ENCODE results near the gene STAMBP.

The STAMBP gene

DNA sequence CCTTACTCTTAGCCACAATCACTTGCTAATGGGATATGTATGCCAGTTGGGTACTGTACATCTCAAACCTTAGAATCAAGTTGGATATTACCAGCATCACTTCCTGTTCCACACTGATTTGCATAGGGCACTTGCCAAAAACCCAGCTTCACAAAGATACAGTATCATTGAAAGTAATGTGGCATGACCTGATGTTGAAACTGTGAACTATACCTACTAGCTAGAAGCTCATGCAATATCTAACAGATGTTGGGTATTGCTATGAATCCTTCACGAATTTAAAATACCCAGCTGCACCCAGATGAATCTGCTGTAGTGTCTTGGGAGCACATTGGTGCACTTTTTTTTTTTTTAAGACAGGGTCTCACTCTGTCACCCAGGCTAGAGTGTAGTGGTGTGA, 6.5 kb upstream of the STAMBP start:
- Histone ChIP-seq H3K9ac (ENCODE audit: low read depth in 1 of 2, low read length in 2 of 2) (no peak overlapping the region), H3K27ac (ENCODE audit: low read depth in 2 of 2, low read length in 2 of 2) (no peak overlapping the region), H3K4me1 (ENCODE audit: control insufficient read depth in 2 of 2, insufficient read depth in 2 of 2, low read length in 2 of 2) (no peaks in the 10 kb centered on the region), H3K36me3 (ENCODE audit: control insufficient read depth in 2 of 2, insufficient read depth in 2 of 2, low read length in 2 of 2) (no peaks in the 10 kb centered on the region), H3K27me3 (ENCODE audit: control insufficient read depth in 2 of 2, insufficient read depth in 2 of 2, low read length in 2 of 2) (no peaks in the 10 kb centered on the region), H3K4me3 (ENCODE audit: low read length in 2 of 2) (no peak overlapping the region), H3K9me3 (ENCODE audit: control insufficient read depth in 2 of 2, low read length in 2 of 2) (no peaks in the 10 kb centered on the region)

DNA sequence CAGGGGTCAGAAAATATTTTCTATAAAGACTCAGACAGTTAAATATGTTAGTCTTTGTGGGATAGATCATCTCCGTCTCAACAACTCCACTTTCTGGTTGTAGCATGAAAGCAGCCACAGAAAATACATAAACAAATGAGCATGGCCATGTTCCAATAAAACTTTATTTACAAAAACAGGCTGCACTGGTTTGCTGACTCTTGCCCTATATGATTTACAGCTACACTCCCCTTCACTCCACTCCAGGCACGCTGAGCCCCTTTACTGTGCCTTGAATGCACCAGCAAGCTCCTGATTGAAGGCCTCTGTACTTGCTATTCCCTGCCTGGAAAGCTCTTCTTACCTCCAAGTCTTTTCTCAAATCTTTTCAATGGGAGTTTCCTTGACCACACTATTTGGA, 5.8 kb upstream of the STAMBP start:
- Histone ChIP-seq H3K36me3 (ENCODE audit: control insufficient read depth in 2 of 2, insufficient read depth in 2 of 2, low read length in 2 of 2) (no peaks in the 10 kb centered on the region), H3K27me3 (ENCODE audit: control insufficient read depth in 2 of 2, insufficient read depth in 2 of 2, low read length in 2 of 2) (no peaks in the 10 kb centered on the region), H3K4me1 (ENCODE audit: control insufficient read depth in 2 of 2, insufficient read depth in 2 of 2, low read length in 2 of 2) (peaks cover 0 to under 1% of the 10 kb centered on the region in 2 donors), H3K27ac (ENCODE audit: low read depth in 2 of 2, low read length in 2 of 2) (no peak overlapping the region), H3K4me3 (ENCODE audit: low read length in 2 of 2) (no peak overlapping the region), H3K9ac (ENCODE audit: low read depth in 1 of 2, low read length in 2 of 2) (no peak overlapping the region), H3K9me3 (ENCODE audit: control insufficient read depth in 2 of 2, low read length in 2 of 2) (no peaks in the 10 kb centered on the region)

DNA sequence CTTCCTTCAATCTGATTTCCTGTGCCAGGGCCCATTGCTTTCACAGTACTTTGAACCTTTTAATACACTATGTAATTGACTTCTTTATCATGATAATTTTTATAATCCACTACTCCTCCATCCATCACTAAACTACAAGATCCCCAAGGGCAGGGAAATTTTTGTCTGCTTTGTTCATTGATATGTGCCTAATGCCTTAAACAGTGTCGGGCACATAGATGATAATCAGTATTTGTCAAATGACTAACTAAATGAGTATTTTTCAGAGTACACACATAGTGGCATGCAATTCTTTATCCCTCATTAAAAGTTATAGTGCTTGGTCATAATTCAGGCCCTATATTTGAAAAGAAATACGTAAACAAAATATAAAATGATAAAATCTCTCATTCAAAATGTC, 5.3 kb upstream of the STAMBP start:
- H3K9me3 ChIP-seq (ENCODE audit: control insufficient read depth in 2 of 2, low read length in 2 of 2) = no peaks in the 10 kb centered on the region
- H3K9ac ChIP-seq (ENCODE audit: low read depth in 1 of 2, low read length in 2 of 2) = no peak overlapping the region

DNA sequence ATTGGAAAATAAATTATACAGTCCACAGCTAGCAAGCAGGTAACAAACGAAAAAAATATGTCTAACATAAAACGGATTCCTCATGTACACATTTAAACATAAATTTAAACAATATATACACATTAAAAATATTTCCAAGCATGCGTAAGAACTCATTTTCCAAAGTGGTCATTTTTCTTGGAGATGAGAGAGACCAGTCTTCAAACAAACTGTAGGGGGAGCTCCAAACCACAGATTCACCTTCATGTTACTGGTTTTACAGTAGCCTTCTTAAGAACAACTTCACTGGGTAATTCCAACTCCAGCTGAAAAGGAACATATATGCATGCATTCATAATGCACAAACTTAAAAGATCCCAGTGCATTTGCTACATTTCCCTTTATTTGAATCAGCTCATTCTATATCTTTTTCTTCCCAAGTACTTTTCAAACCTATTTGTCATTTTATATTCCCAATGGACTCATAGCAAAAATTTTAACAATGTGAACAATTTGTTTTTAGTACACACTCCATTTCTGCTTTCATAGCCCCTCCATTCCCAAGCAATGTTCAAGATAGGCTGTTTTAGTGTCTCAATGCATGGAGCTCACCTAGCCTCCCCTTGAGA, 4.7 kb upstream of the STAMBP start:
- H3K4me3 ChIP-seq (ENCODE audit: low read length in 2 of 2) = no peak overlapping the region
- H3K9me3 ChIP-seq (ENCODE audit: control insufficient read depth in 2 of 2, low read length in 2 of 2) = no peaks in the 10 kb centered on the region
- no peak overlapping the region for H3K27ac ChIP-seq (ENCODE audit: low read depth in 2 of 2, low read length in 2 of 2)
- H3K36me3 ChIP-seq (ENCODE audit: control insufficient read depth in 2 of 2, insufficient read depth in 2 of 2, low read length in 2 of 2) = no peaks in the 10 kb centered on the region
- H3K4me1 ChIP-seq (ENCODE audit: control insufficient read depth in 2 of 2, insufficient read depth in 2 of 2, low read length in 2 of 2) = peaks cover 3 to 4% of the 10 kb centered on the region in 2 donors
- H3K9ac ChIP-seq (ENCODE audit: low read depth in 1 of 2, low read length in 2 of 2) = no peak overlapping the region
- H3K27me3 ChIP-seq (ENCODE audit: control insufficient read depth in 2 of 2, insufficient read depth in 2 of 2, low read length in 2 of 2) = no peaks in the 10 kb centered on the region

More for the DNA sequence above, 5.3 kb upstream of the STAMBP start:
- Histone ChIP-seq H3K27me3 (ENCODE audit: control insufficient read depth in 2 of 2, insufficient read depth in 2 of 2, low read length in 2 of 2) (no peaks in the 10 kb centered on the region), H3K4me1 (ENCODE audit: control insufficient read depth in 2 of 2, insufficient read depth in 2 of 2, low read length in 2 of 2) (peaks cover 3% of the 10 kb centered on the region in 2 donors), H3K27ac (ENCODE audit: low read depth in 2 of 2, low read length in 2 of 2) (no peak overlapping the region), H3K36me3 (ENCODE audit: control insufficient read depth in 2 of 2, insufficient read depth in 2 of 2, low read length in 2 of 2) (no peaks in the 10 kb centered on the region), H3K4me3 (ENCODE audit: low read length in 2 of 2) (no peak overlapping the region)

DNA sequence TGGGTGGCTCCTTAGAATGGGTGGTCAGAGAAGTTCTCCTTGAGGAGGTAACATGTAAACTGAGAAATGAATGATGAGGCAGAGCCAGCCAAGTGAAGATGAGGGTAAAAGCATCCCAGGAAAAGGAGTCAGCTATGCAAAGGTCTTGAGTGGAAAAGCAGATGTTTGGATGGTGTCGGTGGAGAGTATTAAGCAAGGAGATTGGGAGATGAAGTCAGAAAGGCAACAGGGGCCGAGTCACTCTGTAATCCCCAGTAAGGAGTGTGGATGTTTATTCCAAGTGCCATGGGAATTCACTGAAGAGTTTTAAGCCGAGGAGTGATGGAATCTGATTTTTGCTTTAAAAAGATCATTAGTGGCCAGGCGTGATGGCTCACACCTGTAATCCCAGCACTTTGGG, 3.4 kb upstream of the STAMBP start:
- Histone ChIP-seq H3K4me3 (ENCODE audit: low read length in 2 of 2) (no peak overlapping the region), H3K9ac (ENCODE audit: low read depth in 1 of 2, low read length in 2 of 2) (no peak overlapping the region), H3K27me3 (ENCODE audit: control insufficient read depth in 2 of 2, insufficient read depth in 2 of 2, low read length in 2 of 2) (no peaks in the 10 kb centered on the region), H3K4me1 (ENCODE audit: control insufficient read depth in 2 of 2, insufficient read depth in 2 of 2, low read length in 2 of 2) (peaks cover 8 to 11% of the 10 kb centered on the region in 2 donors), H3K9me3 (ENCODE audit: control insufficient read depth in 2 of 2, low read length in 2 of 2) (no peaks in the 10 kb centered on the region), H3K27ac (ENCODE audit: low read depth in 2 of 2, low read length in 2 of 2) (no peak overlapping the region), H3K36me3 (ENCODE audit: control insufficient read depth in 2 of 2, insufficient read depth in 2 of 2, low read length in 2 of 2) (no peaks in the 10 kb centered on the region)

DNA sequence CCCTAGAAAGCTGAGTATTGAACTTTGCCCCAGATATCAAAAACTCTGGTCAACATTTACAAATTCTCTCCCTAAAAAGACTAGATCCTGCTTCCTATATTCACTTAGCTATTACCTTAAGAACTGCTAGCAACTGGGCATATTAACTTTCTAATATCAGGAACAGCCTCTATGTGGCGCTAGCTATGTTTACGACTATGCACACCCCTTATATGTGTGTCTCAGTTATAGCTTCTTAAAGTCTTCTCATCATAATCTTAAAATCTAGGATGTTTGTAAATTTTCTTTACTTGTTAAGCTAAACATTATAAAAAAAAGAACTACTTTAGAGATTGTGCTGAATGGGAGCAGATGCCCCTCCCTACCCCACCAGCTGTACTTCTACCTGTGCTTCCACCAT, 1.7 kb upstream of the STAMBP start:
- Histone ChIP-seq H3K27ac (ENCODE audit: low read depth in 2 of 2, low read length in 2 of 2) (no peak overlapping the region), H3K4me1 (ENCODE audit: control insufficient read depth in 2 of 2, insufficient read depth in 2 of 2, low read length in 2 of 2) (peaks cover 8 to 11% of the 10 kb centered on the region in 2 donors), H3K36me3 (ENCODE audit: control insufficient read depth in 2 of 2, insufficient read depth in 2 of 2, low read length in 2 of 2) (peaks cover 3% of the 10 kb centered on the region in 2 donors), H3K27me3 (ENCODE audit: control insufficient read depth in 2 of 2, insufficient read depth in 2 of 2, low read length in 2 of 2) (no peaks in the 10 kb centered on the region), H3K4me3 (ENCODE audit: low read length in 2 of 2) (no peak overlapping the region), H3K9me3 (ENCODE audit: control insufficient read depth in 2 of 2, low read length in 2 of 2) (no peaks in the 10 kb centered on the region), H3K9ac (ENCODE audit: low read depth in 1 of 2, low read length in 2 of 2) (no peak overlapping the region)

DNA sequence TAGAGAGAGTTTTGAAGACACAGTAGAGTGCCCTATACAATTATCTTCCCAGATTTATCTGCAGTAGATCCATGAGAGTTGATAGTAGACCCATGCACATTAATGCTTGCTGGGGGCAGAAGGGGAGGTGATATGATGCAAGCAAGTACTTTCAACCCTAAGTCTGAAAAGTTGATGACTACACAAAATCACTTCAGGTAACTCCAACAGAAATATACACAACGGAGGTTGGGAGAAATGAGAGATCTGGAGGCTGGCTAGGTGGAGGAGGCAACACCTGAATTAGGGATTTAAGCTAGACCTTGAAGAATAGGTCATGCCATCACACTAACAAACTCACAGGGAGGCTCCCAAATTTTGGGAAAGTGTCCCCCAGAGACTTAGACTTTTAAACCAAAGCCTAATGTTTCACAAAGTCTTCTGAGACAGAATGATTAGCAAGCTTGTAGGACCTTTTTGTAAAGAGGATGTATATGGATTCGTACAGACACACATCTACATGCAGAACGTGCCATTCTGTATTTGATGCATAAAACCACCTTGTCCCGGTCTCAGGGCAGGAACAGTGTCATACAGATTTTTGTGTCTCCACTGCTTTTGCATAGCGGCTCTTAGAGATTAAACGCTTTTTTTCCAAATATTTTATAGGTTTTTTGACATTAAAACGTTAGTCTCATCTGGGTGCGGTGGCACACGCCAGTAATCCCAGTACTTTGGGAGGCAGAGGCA, 937 bp upstream of the STAMBP start:
- H3K4me1 ChIP-seq (ENCODE audit: control insufficient read depth in 2 of 2, insufficient read depth in 2 of 2, low read length in 2 of 2) = peaks cover 8 to 11% of the 10 kb centered on the region in 2 donors
- no peaks in the 10 kb centered on the region for H3K27me3 ChIP-seq (ENCODE audit: control insufficient read depth in 2 of 2, insufficient read depth in 2 of 2, low read length in 2 of 2)
- no peak overlapping the region for H3K9ac ChIP-seq (ENCODE audit: low read depth in 1 of 2, low read length in 2 of 2)
- H3K9me3 ChIP-seq (ENCODE audit: control insufficient read depth in 2 of 2, low read length in 2 of 2) = no peaks in the 10 kb centered on the region
- H3K36me3 ChIP-seq (ENCODE audit: control insufficient read depth in 2 of 2, insufficient read depth in 2 of 2, low read length in 2 of 2) = peaks cover 4 to 8% of the 10 kb centered on the region in 2 donors
- peak overlapping the region; percentile 96 for H3K4me3 ChIP-seq (ENCODE audit: low read length in 2 of 2)
- H3K27ac ChIP-seq (ENCODE audit: low read depth in 2 of 2, low read length in 2 of 2) = no peak overlapping the region

DNA sequence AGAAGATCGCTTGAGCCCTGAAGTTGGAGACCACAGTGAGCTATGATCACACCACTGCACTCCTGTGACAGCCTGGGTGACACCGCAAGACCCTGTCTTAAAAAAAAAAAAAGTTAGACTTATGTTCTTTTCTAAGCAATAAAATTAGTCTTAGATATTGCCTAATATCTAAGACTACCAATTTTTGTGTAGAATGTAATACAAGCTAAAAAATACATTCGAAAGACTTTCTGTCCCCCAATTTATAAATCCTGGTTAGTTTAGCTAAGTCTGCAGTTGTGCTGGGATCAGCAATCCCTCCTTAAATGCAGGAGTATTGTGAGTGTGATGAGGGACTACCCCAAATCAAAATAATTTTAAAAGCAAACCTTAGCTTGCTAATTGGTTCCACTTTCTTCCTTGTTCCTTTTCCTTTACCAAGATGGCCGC, 358 bp upstream of the STAMBP start:
- peak overlapping the region; percentile 96 for H3K4me3 ChIP-seq (ENCODE audit: low read length in 2 of 2)
- no peaks in the 10 kb centered on the region for H3K27me3 ChIP-seq (ENCODE audit: control insufficient read depth in 2 of 2, insufficient read depth in 2 of 2, low read length in 2 of 2)
- peak overlapping the region; percentile 17 to 88 for H3K27ac ChIP-seq (ENCODE audit: low read depth in 2 of 2, low read length in 2 of 2)
- H3K4me1 ChIP-seq (ENCODE audit: control insufficient read depth in 2 of 2, insufficient read depth in 2 of 2, low read length in 2 of 2) = peaks cover 8 to 11% of the 10 kb centered on the region in 2 donors
- no peaks in the 10 kb centered on the region for H3K9me3 ChIP-seq (ENCODE audit: control insufficient read depth in 2 of 2, low read length in 2 of 2)
- H3K9ac ChIP-seq (ENCODE audit: low read depth in 1 of 2, low read length in 2 of 2) = peak overlapping the region in 1 of 2 donors; percentile 94
- peaks cover 9 to 11% of the 10 kb centered on the region in 2 donors for H3K36me3 ChIP-seq (ENCODE audit: control insufficient read depth in 2 of 2, insufficient read depth in 2 of 2, low read length in 2 of 2)

DNA sequence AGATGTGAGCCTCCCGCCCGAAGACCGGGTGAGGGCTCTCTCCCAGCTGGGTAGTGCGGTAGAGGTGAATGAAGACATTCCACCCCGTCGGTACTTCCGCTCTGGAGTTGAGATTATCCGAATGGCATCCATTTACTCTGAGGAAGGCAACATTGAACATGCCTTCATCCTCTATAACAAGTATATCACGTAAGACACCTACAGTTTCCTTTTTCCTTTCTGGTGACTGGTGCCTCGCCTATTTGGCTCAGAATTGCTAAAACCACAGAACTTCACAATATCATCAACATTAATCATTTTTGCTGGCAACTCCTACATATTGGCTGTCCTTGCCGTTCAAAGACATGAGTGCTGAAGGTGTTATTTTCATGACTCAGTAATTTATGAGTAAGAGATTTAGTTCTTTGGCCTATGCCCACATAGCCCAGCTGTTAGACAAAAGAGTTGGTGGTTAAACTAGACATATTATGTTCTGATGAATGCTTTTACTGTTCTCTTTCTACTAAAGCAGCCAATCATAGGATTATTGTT, 2.2 kb downstream of the STAMBP start:
- H3K27me3 ChIP-seq (ENCODE audit: control insufficient read depth in 2 of 2, insufficient read depth in 2 of 2, low read length in 2 of 2) = no peaks in the 10 kb centered on the region
- peaks cover 18 to 20% of the 10 kb centered on the region in 2 donors for H3K36me3 ChIP-seq (ENCODE audit: control insufficient read depth in 2 of 2, insufficient read depth in 2 of 2, low read length in 2 of 2)
- H3K27ac ChIP-seq (ENCODE audit: low read depth in 2 of 2, low read length in 2 of 2) = no peak overlapping the region
- H3K4me3 ChIP-seq (ENCODE audit: low read length in 2 of 2) = no peak overlapping the region
- H3K4me1 ChIP-seq (ENCODE audit: control insufficient read depth in 2 of 2, insufficient read depth in 2 of 2, low read length in 2 of 2) = peaks cover 8 to 11% of the 10 kb centered on the region in 2 donors
- no peak overlapping the region for H3K9ac ChIP-seq (ENCODE audit: low read depth in 1 of 2, low read length in 2 of 2)
- no peaks in the 10 kb centered on the region for H3K9me3 ChIP-seq (ENCODE audit: control insufficient read depth in 2 of 2, low read length in 2 of 2)

DNA sequence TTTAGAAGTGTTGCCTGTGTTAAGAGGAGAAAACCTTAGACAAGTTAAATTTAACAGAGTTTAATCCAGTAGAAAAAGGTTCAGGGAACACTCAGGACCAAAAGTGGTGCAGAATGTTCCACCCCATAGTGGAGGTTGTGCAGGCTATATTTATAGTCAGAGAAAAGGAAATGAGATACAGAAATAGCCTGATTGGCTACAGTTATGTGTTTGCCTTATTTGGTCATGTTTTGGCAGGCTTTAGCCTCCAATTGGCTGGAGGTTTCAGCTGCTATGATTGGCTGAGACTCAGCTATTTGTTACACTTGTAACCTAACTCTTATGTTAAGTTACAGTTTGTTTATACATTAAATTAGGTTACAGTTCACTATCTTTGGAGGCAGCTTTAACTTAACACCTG, 4.2 kb downstream of the STAMBP start:
- Histone ChIP-seq H3K27me3 (ENCODE audit: control insufficient read depth in 2 of 2, insufficient read depth in 2 of 2, low read length in 2 of 2) (no peaks in the 10 kb centered on the region), H3K9me3 (ENCODE audit: control insufficient read depth in 2 of 2, low read length in 2 of 2) (no peaks in the 10 kb centered on the region), H3K27ac (ENCODE audit: low read depth in 2 of 2, low read length in 2 of 2) (no peak overlapping the region), H3K4me3 (ENCODE audit: low read length in 2 of 2) (no peak overlapping the region), H3K4me1 (ENCODE audit: control insufficient read depth in 2 of 2, insufficient read depth in 2 of 2, low read length in 2 of 2) (peaks cover 11 to 12% of the 10 kb centered on the region in 2 donors), H3K36me3 (ENCODE audit: control insufficient read depth in 2 of 2, insufficient read depth in 2 of 2, low read length in 2 of 2) (peaks cover 18 to 27% of the 10 kb centered on the region in 2 donors), H3K9ac (ENCODE audit: low read depth in 1 of 2, low read length in 2 of 2) (no peak overlapping the region)
